GM21390 (cell line): ENCODE data around the gene DNAJC6.
"Not testable (repeated sequence)": the region's sequence is repeated elsewhere in the genome, so short reads cannot be mapped to it uniquely, and the experiment has no call there.

Experiments used
- ATAC-seq: cut with Tn5 transposase; IDR thresholded peaks from one replicate; pipeline ENCODE4 v1.9.1; 2021; ENCODE audit not compliant: unreplicated experiment

DNAJC6 gene

GRCh38 chr1:65425006-65425405, 115.7 kb downstream of the DNAJC6 start:
- ATAC-seq, result no peak

DNA sequence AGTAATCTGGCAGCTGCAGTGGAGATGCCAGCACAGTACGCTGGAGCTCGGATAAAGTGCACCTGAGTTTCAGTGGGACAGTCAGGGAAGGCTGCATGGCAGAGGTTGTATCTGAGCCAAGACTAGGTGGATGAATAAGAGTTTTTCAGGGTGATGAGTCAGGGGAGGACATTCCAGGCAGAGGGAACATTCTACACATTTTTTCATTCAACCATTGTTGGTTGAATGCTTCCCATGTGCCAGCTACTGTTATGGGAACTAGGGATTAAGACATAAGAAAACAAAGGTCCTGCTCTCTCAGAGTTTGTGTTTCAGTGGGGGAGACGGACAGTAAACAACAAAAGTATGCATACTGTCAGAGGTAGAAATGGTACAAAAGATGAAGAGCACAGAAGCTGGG, 116.4 kb downstream of the DNAJC6 start:
- ATAC-seq, result no peak

DNA sequence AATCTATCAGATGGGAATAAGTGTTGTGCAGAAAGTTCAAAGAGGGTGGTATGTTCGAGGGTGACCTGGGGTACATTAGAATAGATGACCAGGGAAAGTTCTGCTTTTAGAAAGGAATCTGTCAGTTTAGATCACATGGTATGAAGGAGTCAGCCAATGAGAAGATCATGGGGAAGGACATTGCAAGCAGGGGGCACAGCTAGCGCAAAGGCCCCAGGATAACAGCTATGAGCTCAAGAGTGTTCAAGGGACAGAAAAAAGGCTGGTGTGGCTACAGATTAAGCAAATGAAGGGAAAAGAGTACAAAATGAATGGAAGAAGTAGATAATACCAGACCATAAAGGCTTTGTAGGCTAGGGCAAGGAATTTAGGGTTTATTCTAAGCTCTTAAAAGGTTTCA, 119.7 kb downstream of the DNAJC6 start:
- ATAC-seq, result no peak

- ATAC-seq, result no peak
Measured at GRCh38 chr1:65429806-65430205, 120.5 kb downstream of the DNAJC6 start.

- peak; percentile 67 for ATAC-seq
Measured at GRCh38 chr1:65431111-65431705, 121.9 kb downstream of the DNAJC6 start.

- no peak for ATAC-seq
Measured at GRCh38 chr1:65432918-65433317, 123.6 kb downstream of the DNAJC6 start.

- ATAC-seq, result no peak
Measured at GRCh38 chr1:65434255-65434654, 124.9 kb downstream of the DNAJC6 start.

GRCh38 chr1:65434760-65435159, 125.4 kb downstream of the DNAJC6 start:
- ATAC-seq, result no peak

GRCh38 chr1:65435987-65436386, 126.6 kb downstream of the DNAJC6 start:
- ATAC-seq, result no peak

DNA sequence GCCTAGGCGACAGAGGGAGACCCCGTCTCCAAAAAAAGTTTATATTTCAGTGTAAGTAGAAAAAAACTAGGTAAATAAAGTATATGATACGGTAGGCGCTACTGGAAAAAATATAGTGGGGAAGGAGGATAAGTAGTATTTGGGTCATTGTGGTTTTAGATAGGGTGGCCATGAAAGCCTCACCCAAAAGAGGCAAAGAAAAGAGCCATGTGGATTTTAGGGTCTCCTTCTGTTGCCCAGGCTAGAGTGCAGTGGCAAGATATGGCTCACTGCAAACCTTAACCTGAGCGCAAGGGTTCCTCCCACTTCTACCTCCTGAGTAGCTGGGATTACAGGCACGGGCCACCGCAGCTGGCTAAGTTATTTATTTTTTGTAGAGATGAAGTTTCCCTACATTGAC, 128.3 kb downstream of the DNAJC6 start:
- no peak for ATAC-seq

DNA sequence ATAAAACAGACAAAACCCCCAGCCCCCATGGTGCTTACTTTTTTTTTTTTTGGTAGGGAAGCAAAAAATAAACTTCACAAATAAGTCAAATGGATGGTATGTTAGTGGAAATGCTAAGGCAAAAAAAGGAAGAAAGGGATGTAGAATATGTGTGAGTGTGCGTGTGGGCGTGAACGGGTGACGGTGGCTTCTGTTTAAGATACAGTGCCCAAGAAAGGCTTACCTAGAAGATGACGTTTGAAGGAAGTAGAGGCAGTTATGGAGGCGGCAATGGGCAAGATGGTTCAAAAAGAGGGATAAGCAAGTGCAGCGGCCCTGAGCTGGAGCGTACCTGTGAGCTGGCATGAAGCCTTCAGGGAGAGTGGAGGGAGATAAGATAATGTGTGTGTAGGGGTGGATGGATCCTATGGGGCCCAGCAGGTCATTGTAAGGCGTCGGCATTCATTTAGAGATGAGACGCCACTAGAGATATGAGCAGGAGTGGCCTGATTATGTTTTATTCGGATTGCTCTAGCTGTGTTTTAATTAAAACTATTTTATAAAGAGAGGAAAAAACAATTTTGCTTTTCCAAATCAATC, 131.1 kb downstream of the DNAJC6 start:
- ATAC-seq, result no peak

DNA sequence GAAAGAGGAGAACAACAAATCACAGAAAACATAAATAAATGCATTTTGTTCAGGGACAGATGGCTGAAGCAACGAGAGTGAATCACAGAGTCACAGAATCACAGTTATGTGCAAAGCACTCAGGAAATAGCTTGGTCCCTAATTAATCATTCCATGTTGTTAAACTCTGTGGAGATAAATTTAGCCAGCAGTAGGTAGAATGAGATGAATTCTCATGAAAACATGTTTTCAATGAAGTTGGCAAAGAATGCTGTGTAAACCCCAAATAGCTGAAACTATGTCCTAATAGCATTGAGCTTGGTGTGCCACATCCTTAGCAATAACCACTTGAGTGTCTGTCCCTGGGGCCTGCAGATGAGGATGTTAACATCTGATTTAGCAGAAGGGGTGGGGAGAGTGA, 131.6 kb downstream of the DNAJC6 start:
- no peak for ATAC-seq

GRCh38 chr1:65441464-65441863, 132.1 kb downstream of the DNAJC6 start:
- no peak for ATAC-seq

- no peak for ATAC-seq
Measured at GRCh38 chr1:65442442-65442841, 133.1 kb downstream of the DNAJC6 start.

DNA sequence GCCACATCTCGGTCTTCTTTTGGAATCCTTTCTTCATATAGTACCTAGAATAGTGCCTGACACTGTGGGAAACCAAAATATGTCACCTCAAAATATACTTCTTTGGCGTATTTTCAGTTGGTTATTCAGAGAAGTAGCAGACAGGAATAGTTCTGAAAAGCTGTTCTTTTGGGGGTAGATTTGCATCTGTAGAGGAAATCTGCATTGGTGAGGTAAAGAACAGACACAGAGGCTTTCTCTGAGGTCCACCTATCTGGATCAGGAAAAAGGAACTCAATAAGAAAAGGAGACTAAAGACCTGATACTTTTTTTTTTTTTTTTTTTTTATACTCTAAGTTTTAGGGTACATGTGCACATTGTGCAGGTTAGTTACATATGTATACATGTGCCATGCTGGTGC, 134.3 kb downstream of the DNAJC6 start:
- no peak for ATAC-seq

DNA sequence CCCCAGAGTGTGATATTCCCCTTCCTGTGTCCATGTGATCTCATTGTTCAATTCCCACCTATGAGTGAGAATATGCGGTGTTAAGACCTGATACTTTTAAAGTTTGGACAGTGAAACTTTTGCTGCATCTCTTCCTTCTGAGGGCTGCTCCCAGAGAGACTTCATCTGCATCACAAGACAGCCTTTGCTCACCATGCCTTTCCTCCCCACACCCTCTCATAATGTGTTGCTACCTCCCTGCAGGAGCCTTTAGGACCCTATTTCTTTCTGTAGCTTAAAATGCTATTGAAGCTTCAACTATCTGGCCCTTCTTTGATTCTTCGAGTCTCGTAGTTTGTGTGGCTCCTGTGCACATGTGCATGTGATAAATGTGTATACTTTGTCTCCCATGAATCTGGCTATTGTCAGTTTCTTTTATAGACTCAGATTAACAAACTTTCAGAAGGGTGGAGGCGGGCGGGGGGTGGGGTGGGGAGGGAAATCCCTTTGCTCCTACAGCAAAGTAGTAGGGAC, 134.8 kb downstream of the DNAJC6 start:
- ATAC-seq, result no peak

GRCh38 chr1:65445837-65446236, 136.5 kb downstream of the DNAJC6 start:
- no peak for ATAC-seq

GRCh38 chr1:65449214-65449823, 140.0 kb downstream of the DNAJC6 start:
- ATAC-seq, result no peak

DNA sequence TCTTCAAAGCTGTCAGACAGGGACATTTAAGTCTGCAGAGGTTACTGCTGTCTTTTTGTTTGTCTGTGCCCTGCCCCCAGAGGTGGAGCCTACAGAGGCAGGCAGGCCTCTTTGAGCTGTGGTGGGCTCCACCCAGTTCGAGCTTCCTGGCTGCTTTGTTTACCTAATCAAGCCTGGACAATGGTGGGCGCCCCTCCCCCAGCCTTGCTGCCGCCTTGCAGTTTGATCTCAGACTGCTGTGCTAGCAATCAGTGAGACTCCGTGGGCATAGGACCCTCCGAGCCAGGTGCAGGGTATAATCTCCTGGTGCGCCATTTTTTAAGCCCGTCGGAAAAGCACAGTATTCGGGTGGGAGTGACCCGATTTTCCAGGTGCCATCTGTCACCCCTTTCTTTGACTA, 146.3 kb downstream of the DNAJC6 start:
- ATAC-seq, result not testable (repeated sequence)

- no peak for ATAC-seq
Measured at GRCh38 chr1:65456481-65456880, 147.1 kb downstream of the DNAJC6 start.

DNA sequence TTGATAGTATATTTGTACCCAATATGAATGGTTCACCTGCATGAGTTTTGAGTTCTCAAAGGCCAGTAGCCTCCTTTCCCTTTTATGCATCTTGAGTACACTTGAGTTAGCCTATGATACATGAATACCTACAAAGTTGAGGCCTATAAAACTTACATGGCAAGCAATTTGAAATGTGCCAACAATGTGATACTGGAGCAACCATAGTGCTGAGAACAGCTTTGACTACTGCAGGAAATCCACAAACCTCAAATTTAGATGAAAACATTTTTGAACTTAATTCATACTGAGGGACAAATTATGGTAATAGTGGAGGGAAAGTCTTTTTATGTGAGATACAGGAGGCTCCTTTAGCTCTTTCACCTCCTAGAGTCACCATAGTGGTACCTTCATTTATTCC, 148.5 kb downstream of the DNAJC6 start:
- no peak for ATAC-seq

- peak; percentile 28 for ATAC-seq
Measured at GRCh38 chr1:65458730-65459396, 149.5 kb downstream of the DNAJC6 start.
